SK-N-SH (cell line): ENCODE data around the gene TAS2R38. TPM values are rescaled to one million over a fixed set of nuclear protein-coding genes. Genes with fewer than 3 reads are reported as not detected.

Experiments used
- CTCF ChIA-PET: fragments of 300-600, 350-600 bp; formaldehyde crosslinking; extraction: SDS; loops from one replicate; lab custom pipeline; 2021; lab: Yijun Ruan, JAX
- POLR2A ChIA-PET: fragments of 350-600 bp; sonication (Branson Sonifier 250); formaldehyde crosslinking; extraction: SDS; loops from one replicate; lab custom pipeline; 2020; ENCODE audit warnings: antibody characterized with exemption, inconsistent platforms; lab: Yijun Ruan, JAX
- DNase-seq: peaks from one replicate; pipeline ENCODE4 v3.0.0; 2012
- H2AFZ ChIP-seq: fragments of 200-600 bp; sonication (generic); 2 replicates; pipeline ENCODE4 v1.8.1; 2016; ENCODE audit warnings: antibody characterized with exemption, mild to moderate bottlenecking, low read depth
- H3F3A ChIP-seq: fragments of 200-600 bp; sonication (generic); replicated peaks from 2 replicates; pipeline ENCODE3; 2016; ENCODE audit warnings: antibody characterized with exemption, mild to moderate bottlenecking; ENCODE audit not compliant: insufficient read depth
- H3K27ac ChIP-seq, 2 experiments: fragments of 200-500 bp in 1 of 2; fragments of 200-600 bp in 1 of 2; sonication (Bioruptor generic) in 1 of 2; sonication (generic), shearing (Covaris generic) in 1 of 2; 2 replicates each; pipeline versions ENCODE4 v1.5.1 to v1.6.1; 2014 to 2016; ENCODE audit warnings: low read depth in 2 of 2, inconsistent platforms in 1 of 2, low read length in 1 of 2, mild to moderate bottlenecking in 1 of 2, mixed read lengths in 1 of 2
- H3K27me3 ChIP-seq: fragments of 200-600 bp; sonication (generic), shearing (Covaris generic); 2 replicates; pipeline ENCODE4 v1.6.1; 2016; ENCODE audit warnings: mixed run types; ENCODE audit not compliant: insufficient read depth
- H3K36me3 ChIP-seq, 2 experiments: fragments of 200-500 bp in 1 of 2; fragments of 200-600 bp in 1 of 2; sonication (Bioruptor generic) in 1 of 2; sonication (generic) in 1 of 2; replicated peaks in 1 of 2; 2 replicates each; pipeline versions ENCODE3 to v1.5.1; 2014 to 2016; ENCODE audit warnings: low read length in 1 of 2, mild to moderate bottlenecking in 1 of 2; ENCODE audit not compliant: insufficient read depth in 2 of 2, control insufficient read depth in 1 of 2
- H3K4me1 ChIP-seq, 2 experiments: fragments of 200-500 bp in 1 of 2; fragments of 200-600 bp in 1 of 2; sonication (Bioruptor generic) in 1 of 2; sonication (generic), shearing (Covaris generic) in 1 of 2; 2 replicates each; pipeline versions ENCODE4 v1.5.1 to v1.6.1; 2014 to 2016; ENCODE audit warnings: low read depth in 1 of 2, low read length in 1 of 2, mixed run types in 1 of 2; ENCODE audit not compliant: insufficient read depth in 2 of 2, control insufficient read depth in 1 of 2
- H3K4me2 ChIP-seq: fragments of 200-600 bp; sonication (generic), shearing (Covaris generic); 2 replicates; pipeline ENCODE4 v1.6.1; 2017; ENCODE audit warnings: mixed run types
- H3K4me3 ChIP-seq, 2 experiments: fragments of 200-500 bp in 1 of 2; fragments of 200-600 bp in 1 of 2; sonication (Bioruptor generic) in 1 of 2; sonication (generic), shearing (Covaris generic) in 1 of 2; 2 replicates each; pipeline versions ENCODE4 v1.5.1 to v1.8.1; 2014 to 2016; ENCODE audit warnings: low read depth in 2 of 2, inconsistent platforms in 1 of 2, low read length in 1 of 2, mild to moderate bottlenecking in 1 of 2, mixed read lengths in 1 of 2, moderate library complexity in 1 of 2
- H3K79me2 ChIP-seq: fragments of 200-600 bp; sonication (generic); 2 replicates; pipeline ENCODE4 v1.8.1; 2017; ENCODE audit warnings: mild to moderate bottlenecking; ENCODE audit not compliant: insufficient read depth
- H3K9ac ChIP-seq: fragments of 200-600 bp; sonication (generic); 2 replicates; pipeline ENCODE4 v1.6.1; 2017; ENCODE audit warnings: mixed run types
- H3K9me2 ChIP-seq: fragments of 200-600 bp; sonication (generic); 2 replicates; pipeline ENCODE4 v1.6.1; 2017; ENCODE audit warnings: mixed run types
- H3K9me3 ChIP-seq: fragments of 200-600 bp; sonication (generic); 2 replicates; pipeline ENCODE4 v1.6.1; 2017; ENCODE audit warnings: mixed run types, mild to moderate bottlenecking, moderate library complexity
- H4K20me1 ChIP-seq: fragments of 200-600 bp; sonication (generic); 2 replicates; pipeline ENCODE4 v1.6.1; 2017; ENCODE audit warnings: mild to moderate bottlenecking, mixed run types; ENCODE audit not compliant: insufficient read depth
- EP300 ChIP-seq, 2 experiments: IDR thresholded peaks; 2 replicates each; pipeline versions ENCODE4 v1.4.0 to v1.6.1; 2012; ENCODE audit warnings: borderline replicate concordance in 1 of 2, low read depth in 1 of 2, low read length in 1 of 2
- EZH2phosphoT487 ChIP-seq: fragments of 200-600 bp; sonication (generic); IDR thresholded peaks from 2 replicates; pipeline ENCODE4 v1.6.1; 2017; ENCODE audit warnings: low read depth, mixed run types, mild to moderate bottlenecking, antibody characterized with exemption, moderate library complexity, borderline replicate concordance
- JUND ChIP-seq: IDR thresholded peaks from 2 replicates; pipeline ENCODE4 v1.4.0; 2012
- MEF2A ChIP-seq: IDR thresholded peaks from 2 replicates; pipeline ENCODE4 v1.4.0; 2012; ENCODE audit warnings: low read depth, borderline replicate concordance
- MXI1 ChIP-seq: IDR thresholded peaks from 2 replicates; pipeline ENCODE4 v1.6.1; 2012; ENCODE audit warnings: mild to moderate bottlenecking, low read depth, low read length, improper control_type of control experiment
- POLR2AphosphoS5 ChIP-seq: IDR thresholded peaks from 2 replicates; pipeline ENCODE4 v1.6.1; 2012; ENCODE audit warnings: low read depth, low read length
- RAD21 ChIP-seq: IDR thresholded peaks from 2 replicates; pipeline ENCODE4 v1.6.1; 2012; ENCODE audit warnings: mild to moderate bottlenecking, low read length
- RXRA ChIP-seq: IDR thresholded peaks from 2 replicates; pipeline ENCODE4 v1.4.0; 2012; ENCODE audit warnings: low read depth, mild to moderate bottlenecking, borderline replicate concordance
- SIN3A ChIP-seq: IDR thresholded peaks from 2 replicates; pipeline ENCODE4 v1.6.1; 2012; ENCODE audit warnings: low read depth, mild to moderate bottlenecking, low read length, moderate library complexity, borderline replicate concordance
- TCF12 ChIP-seq: IDR thresholded peaks from 2 replicates; pipeline ENCODE4 v1.4.0; 2012
- YY1 ChIP-seq: IDR thresholded peaks from 2 replicates; pipeline ENCODE4 v1.4.0; 2012; ENCODE audit warnings: low read depth, mild to moderate bottlenecking
- WGBS: methylation state at CpG from one replicate; pipeline ENCODE4 v1.1.6; 2017; ENCODE audit warnings: low lambda C conversion rate; 5-methylcytosine and 5-hydroxymethylcytosine counted together
- polyA plus RNA-seq, 3 experiments: library from polyadenylated mRNA; depleted of rRNA; stranded (reverse); fragments of >200 nt; gene quantifications; 2 replicates each; pipeline ENCODE4 v1.2.3, GENCODE V29; 2012
- TF ChIP-seq, protein P1 (sequence below): IDR thresholded peaks from 2 replicates; pipeline ENCODE4 v1.4.0; 2012; ENCODE audit warnings: low read depth, borderline replicate concordance
- TF ChIP-seq, protein P2 (sequence below): IDR thresholded peaks from 2 replicates; pipeline ENCODE4 v1.4.0; 2012; ENCODE audit warnings: low read depth, borderline replicate concordance

The TAS2R38 gene
- polyA plus RNA-seq, 1 of the 3 experiments (the other 2 are of a cell fraction) = 0.23 TPM

DNA sequence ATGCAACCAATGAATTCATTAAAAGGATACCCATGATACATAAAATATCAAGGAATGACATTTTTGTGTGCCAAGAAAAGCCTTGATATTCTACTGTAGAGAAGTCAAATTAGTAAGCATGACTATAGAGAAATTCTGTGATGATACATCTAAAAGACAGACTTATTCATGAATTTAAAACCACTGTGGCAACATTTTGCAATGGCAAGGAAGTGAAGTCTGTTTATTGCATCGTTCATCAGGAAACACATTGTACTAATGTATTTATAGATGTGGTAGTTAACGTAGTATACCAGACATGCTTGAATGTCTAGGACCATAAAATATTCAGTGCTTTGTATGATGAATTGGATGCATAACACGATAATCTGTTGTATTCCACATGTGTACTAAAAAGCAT is 17.5 kb downstream of the TAS2R38 start:
- Histone ChIP-seq H3K4me3 (no peak overlapping the region), H3F3A (no peaks in the 10 kb centered on the region), H4K20me1 (no peaks in the 10 kb centered on the region), H3K9me2 (no peaks in the 10 kb centered on the region), H3K36me3 (no peaks in the 10 kb centered on the region), H2AFZ (no peak overlapping the region), H3K9ac (no peak overlapping the region), H3K4me2 (no peak overlapping the region), H3K9me3 (no peaks in the 10 kb centered on the region), H3K27ac (no peak overlapping the region), H3K4me1 (no peaks in the 10 kb centered on the region), H3K27me3 (peaks cover 8% of the 10 kb centered on the region; the same call in 1 of the 2 replicates), H3K79me2 (no peaks in the 10 kb centered on the region)
- 3% methylated on average over 3 of the region's 3 CpGs for WGBS
- DNase-seq = no peak
- ChIA-PET CTCF (interaction anchor here (2.3 kb wide), 1 partner anchor 20 kb away, joined by 8 read pairs; no protein-coding TSS in a partner anchor), POLR2A (no interaction called here)
- TF ChIP-seq EP300 (IDR thresholded peaks at IDR 0.05; ENCODE audit: borderline replicate concordance in 1 of 2, low read depth in 1 of 2, low read length in 1 of 2) = no peak
- TF ChIP-seq, protein P1, sequence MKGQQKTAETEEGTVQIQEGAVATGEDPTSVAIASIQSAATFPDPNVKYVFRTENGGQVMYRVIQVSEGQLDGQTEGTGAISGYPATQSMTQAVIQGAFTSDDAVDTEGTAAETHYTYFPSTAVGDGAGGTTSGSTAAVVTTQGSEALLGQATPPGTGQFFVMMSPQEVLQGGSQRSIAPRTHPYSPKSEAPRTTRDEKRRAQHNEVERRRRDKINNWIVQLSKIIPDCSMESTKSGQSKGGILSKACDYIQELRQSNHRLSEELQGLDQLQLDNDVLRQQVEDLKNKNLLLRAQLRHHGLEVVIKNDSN = no peak
- TF ChIP-seq, protein P2, sequence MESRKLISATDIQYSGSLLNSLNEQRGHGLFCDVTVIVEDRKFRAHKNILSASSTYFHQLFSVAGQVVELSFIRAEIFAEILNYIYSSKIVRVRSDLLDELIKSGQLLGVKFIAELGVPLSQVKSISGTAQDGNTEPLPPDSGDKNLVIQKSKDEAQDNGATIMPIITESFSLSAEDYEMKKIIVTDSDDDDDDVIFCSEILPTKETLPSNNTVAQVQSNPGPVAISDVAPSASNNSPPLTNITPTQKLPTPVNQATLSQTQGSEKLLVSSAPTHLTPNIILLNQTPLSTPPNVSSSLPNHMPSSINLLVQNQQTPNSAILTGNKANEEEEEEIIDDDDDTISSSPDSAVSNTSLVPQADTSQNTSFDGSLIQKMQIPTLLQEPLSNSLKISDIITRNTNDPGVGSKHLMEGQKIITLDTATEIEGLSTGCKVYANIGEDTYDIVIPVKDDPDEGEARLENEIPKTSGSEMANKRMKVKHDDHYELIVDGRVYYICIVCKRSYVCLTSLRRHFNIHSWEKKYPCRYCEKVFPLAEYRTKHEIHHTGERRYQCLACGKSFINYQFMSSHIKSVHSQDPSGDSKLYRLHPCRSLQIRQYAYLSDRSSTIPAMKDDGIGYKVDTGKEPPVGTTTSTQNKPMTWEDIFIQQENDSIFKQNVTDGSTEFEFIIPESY = no peak
- TF ChIP-seq JUND = no peak
- TF ChIP-seq MEF2A = no peak
- no peak for TF ChIP-seq POLR2AphosphoS5
- TF ChIP-seq RXRA = no peak
- TF ChIP-seq SIN3A = no peak
- no peak for TF ChIP-seq YY1
- no peak for TF ChIP-seq MXI1
- no peak for TF ChIP-seq TCF12
- no peak for TF ChIP-seq EZH2phosphoT487

DNA sequence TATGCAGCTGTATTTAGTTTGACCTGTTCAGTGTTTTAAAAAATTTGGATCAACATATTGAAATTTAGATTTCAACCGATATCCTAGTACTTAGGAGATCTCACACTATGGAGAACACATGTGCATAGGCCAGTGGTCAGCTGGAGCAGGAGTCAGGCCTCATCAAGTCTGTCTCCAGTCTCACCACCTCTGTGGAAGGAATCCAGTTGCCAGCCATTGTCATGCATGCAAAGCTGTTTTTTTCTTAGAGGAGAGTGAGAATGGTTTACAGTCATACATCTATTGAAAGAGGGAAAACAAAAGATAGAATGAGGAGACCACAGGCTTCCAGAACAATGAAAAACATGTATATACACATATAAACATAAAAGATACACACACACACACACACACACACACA is 19.2 kb downstream of the TAS2R38 start:
- Histone ChIP-seq H3K4me1 (no peaks in the 10 kb centered on the region), H3K27ac (no peak overlapping the region), H3K36me3 (no peaks in the 10 kb centered on the region), H3K79me2 (no peaks in the 10 kb centered on the region), H3K4me3 (no peak overlapping the region), H3K9me2 (no peaks in the 10 kb centered on the region), H3F3A (no peaks in the 10 kb centered on the region), H3K9me3 (no peaks in the 10 kb centered on the region), H3K9ac (no peak overlapping the region), H3K27me3 (no peaks in the 10 kb centered on the region; the same call in 1 of the 2 replicates), H4K20me1 (no peaks in the 10 kb centered on the region), H2AFZ (no peak overlapping the region), H3K4me2 (no peak overlapping the region)
- 3% methylated on average over 1 of the region's 1 CpG for WGBS
- POLR2A ChIA-PET = no interaction called here
- CTCF ChIA-PET = interaction anchor here (2.3 kb wide), 1 partner anchor 22 kb away, joined by 8 read pairs; no protein-coding TSS in a partner anchor
- no peak for DNase-seq
- no peak for TF ChIP-seq TCF12
- no peak for TF ChIP-seq SIN3A
- no peak for TF ChIP-seq RAD21
- no peak for TF ChIP-seq POLR2AphosphoS5
- no peak for TF ChIP-seq EZH2phosphoT487
